ENCODE measurements around the gene TBX15. TPM values are rescaled to one million over a fixed set of nuclear protein-coding genes. Genes with fewer than 3 reads are reported as not detected.

The TBX15 gene
- total and polyA plus RNA-seq, 2 experiments from 2014 or later = 0.21 TPM; not detected in 1

DNA sequence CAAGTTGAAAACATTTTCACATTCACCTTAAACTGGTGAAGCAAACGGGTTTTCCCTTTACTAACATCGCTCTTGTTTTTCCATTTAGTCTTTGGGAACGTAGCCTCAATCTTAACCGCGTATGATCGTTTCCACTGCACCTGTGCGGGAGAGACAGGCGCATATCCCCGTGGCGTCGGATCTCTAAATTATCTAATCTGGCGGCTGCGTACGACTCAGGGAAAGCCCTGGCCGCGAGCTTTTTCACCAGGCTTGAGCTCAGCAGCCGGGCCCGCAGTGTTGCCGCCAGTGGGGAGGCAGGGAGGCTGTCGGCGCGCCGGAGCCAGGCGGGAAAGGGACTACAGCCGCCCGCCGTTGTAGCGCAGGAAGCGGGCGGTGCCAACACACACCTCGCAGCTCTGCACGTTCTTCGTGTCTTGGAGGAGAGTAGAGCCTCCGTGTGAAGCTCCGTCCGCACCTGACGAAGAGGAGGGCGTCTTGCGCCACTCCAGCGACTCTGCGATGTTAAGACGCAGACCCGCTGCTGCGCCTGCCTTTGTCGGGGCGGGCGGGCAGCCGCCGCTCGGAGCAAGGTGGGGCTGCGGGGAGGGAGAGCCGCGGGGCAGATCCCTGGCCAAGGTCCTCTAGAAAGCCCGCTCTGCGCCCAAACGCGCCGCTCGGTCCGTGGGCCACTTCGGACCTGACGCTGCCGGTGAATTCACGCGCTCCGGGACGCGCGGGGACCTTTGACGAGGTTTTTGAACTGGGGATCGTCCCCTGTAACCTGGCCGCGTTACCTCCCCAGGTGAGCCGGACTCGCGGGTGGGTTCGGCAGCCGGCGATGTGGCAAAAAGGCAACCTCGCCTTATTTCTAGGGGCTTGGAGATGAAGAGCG, 18.5 kb upstream of the TBX15 start:
- TF ChIP-seq, protein P1, sequence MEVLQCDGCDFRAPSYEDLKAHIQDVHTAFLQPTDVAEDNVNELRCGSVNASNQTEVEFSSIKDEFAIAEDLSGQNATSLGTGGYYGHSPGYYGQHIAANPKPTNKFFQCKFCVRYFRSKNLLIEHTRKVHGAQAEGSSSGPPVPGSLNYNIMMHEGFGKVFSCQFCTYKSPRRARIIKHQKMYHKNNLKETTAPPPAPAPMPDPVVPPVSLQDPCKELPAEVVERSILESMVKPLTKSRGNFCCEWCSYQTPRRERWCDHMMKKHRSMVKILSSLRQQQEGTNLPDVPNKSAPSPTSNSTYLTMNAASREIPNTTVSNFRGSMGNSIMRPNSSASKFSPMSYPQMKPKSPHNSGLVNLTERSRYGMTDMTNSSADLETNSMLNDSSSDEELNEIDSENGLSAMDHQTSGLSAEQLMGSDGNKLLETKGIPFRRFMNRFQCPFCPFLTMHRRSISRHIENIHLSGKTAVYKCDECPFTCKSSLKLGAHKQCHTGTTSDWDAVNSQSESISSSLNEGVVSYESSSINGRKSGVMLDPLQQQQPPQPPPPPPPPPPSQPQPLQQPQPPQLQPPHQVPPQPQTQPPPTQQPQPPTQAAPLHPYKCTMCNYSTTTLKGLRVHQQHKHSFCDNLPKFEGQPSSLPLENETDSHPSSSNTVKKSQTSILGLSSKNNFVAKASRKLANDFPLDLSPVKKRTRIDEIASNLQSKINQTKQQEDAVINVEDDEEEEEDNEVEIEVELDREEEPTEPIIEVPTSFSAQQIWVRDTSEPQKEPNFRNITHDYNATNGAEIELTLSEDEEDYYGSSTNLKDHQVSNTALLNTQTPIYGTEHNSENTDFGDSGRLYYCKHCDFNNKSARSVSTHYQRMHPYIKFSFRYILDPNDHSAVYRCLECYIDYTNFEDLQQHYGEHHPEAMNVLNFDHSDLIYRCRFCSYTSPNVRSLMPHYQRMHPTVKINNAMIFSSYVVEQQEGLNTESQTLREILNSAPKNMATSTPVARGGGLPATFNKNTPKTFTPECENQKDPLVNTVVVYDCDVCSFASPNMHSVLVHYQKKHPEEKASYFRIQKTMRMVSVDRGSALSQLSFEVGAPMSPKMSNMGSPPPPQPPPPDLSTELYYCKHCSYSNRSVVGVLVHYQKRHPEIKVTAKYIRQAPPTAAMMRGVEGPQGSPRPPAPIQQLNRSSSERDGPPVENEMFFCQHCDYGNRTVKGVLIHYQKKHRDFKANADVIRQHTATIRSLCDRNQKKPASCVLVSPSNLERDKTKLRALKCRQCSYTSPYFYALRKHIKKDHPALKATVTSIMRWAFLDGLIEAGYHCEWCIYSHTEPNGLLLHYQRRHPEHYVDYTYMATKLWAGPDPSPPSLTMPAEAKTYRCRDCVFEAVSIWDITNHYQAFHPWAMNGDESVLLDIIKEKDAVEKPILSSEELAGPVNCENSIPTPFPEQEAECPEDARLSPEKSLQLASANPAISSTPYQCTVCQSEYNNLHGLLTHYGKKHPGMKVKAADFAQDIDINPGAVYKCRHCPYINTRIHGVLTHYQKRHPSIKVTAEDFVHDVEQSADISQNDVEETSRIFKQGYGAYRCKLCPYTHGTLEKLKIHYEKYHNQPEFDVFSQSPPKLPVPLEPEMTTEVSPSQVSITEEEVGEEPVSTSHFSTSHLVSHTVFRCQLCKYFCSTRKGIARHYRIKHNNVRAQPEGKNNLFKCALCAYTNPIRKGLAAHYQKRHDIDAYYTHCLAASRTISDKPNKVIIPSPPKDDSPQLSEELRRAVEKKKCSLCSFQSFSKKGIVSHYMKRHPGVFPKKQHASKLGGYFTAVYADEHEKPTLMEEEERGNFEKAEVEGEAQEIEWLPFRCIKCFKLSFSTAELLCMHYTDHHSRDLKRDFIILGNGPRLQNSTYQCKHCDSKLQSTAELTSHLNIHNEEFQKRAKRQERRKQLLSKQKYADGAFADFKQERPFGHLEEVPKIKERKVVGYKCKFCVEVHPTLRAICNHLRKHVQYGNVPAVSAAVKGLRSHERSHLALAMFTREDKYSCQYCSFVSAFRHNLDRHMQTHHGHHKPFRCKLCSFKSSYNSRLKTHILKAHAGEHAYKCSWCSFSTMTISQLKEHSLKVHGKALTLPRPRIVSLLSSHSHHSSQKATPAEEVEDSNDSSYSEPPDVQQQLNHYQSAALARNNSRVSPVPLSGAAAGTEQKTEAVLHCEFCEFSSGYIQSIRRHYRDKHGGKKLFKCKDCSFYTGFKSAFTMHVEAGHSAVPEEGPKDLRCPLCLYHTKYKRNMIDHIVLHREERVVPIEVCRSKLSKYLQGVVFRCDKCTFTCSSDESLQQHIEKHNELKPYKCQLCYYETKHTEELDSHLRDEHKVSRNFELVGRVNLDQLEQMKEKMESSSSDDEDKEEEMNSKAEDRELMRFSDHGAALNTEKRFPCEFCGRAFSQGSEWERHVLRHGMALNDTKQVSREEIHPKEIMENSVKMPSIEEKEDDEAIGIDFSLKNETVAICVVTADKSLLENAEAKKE (CRISPR knock-in tag; IDR thresholded peaks at IDR 0.05) = no peak
- TF ChIP-seq EZH2phosphoT487 (IDR thresholded peaks at IDR 0.05; ENCODE audit: unreplicated experiment) (peak; percentile 74), EZH2 (IDR thresholded peaks at IDR 0.05; ENCODE audit: low read depth, unreplicated experiment) (peak; percentile 98), POLR2AphosphoS5 (IDR thresholded peaks at IDR 0.05; ENCODE audit: low read depth) (no peak), STAT1 (IDR thresholded peaks at IDR 0.05; ENCODE audit: unreplicated experiment) (no peak), ZNF114 (CRISPR knock-in tag; IDR thresholded peaks at IDR 0.05) (no peak), CREB1 (CRISPR knock-in tag; IDR thresholded peaks at IDR 0.05; ENCODE audit: low read depth) (no peak)
- TF ChIP-seq, protein P2, sequence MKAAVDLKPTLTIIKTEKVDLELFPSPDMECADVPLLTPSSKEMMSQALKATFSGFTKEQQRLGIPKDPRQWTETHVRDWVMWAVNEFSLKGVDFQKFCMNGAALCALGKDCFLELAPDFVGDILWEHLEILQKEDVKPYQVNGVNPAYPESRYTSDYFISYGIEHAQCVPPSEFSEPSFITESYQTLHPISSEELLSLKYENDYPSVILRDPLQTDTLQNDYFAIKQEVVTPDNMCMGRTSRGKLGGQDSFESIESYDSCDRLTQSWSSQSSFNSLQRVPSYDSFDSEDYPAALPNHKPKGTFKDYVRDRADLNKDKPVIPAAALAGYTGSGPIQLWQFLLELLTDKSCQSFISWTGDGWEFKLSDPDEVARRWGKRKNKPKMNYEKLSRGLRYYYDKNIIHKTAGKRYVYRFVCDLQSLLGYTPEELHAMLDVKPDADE (IDR thresholded peaks at IDR 0.05) = no peak
- TF ChIP-seq, protein P3, sequence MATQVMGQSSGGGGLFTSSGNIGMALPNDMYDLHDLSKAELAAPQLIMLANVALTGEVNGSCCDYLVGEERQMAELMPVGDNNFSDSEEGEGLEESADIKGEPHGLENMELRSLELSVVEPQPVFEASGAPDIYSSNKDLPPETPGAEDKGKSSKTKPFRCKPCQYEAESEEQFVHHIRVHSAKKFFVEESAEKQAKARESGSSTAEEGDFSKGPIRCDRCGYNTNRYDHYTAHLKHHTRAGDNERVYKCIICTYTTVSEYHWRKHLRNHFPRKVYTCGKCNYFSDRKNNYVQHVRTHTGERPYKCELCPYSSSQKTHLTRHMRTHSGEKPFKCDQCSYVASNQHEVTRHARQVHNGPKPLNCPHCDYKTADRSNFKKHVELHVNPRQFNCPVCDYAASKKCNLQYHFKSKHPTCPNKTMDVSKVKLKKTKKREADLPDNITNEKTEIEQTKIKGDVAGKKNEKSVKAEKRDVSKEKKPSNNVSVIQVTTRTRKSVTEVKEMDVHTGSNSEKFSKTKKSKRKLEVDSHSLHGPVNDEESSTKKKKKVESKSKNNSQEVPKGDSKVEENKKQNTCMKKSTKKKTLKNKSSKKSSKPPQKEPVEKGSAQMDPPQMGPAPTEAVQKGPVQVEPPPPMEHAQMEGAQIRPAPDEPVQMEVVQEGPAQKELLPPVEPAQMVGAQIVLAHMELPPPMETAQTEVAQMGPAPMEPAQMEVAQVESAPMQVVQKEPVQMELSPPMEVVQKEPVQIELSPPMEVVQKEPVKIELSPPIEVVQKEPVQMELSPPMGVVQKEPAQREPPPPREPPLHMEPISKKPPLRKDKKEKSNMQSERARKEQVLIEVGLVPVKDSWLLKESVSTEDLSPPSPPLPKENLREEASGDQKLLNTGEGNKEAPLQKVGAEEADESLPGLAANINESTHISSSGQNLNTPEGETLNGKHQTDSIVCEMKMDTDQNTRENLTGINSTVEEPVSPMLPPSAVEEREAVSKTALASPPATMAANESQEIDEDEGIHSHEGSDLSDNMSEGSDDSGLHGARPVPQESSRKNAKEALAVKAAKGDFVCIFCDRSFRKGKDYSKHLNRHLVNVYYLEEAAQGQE (IDR thresholded peaks at IDR 0.05; ENCODE audit: unreplicated experiment) = no peak
- TF ChIP-seq, protein P4, sequence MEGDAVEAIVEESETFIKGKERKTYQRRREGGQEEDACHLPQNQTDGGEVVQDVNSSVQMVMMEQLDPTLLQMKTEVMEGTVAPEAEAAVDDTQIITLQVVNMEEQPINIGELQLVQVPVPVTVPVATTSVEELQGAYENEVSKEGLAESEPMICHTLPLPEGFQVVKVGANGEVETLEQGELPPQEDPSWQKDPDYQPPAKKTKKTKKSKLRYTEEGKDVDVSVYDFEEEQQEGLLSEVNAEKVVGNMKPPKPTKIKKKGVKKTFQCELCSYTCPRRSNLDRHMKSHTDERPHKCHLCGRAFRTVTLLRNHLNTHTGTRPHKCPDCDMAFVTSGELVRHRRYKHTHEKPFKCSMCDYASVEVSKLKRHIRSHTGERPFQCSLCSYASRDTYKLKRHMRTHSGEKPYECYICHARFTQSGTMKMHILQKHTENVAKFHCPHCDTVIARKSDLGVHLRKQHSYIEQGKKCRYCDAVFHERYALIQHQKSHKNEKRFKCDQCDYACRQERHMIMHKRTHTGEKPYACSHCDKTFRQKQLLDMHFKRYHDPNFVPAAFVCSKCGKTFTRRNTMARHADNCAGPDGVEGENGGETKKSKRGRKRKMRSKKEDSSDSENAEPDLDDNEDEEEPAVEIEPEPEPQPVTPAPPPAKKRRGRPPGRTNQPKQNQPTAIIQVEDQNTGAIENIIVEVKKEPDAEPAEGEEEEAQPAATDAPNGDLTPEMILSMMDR (conservative IDR thresholded peaks at IDR 0.05; ENCODE audit: low read depth in 2 of 2) = no peak
- Mint-ChIP-seq H3K27ac (no peak overlapping the region), H3K36me3 (ENCODE audit: low read depth) (no peaks in the 10 kb centered on the region), H3K27me3 (ENCODE audit: insufficient read depth, low read depth, poor library complexity) (peaks cover 85% of the 10 kb centered on the region), H3K4me3 (peak overlapping the region; percentile 65), H3K9me3 (no peaks in the 10 kb centered on the region; the same call in 2 of the 3 replicates), H3K4me1 (peaks cover 47% of the 10 kb centered on the region)
- Histone ChIP-seq H3K27ac (ENCODE audit: low read depth) (no peak overlapping the region), H3K36me3 (ENCODE audit: insufficient read depth) (no peaks in the 10 kb centered on the region), H3K9me2 (ENCODE audit: insufficient read depth) (no peaks in the 10 kb centered on the region), H4K20me1 (replicated peaks; ENCODE audit: insufficient read depth) (peaks cover 16% of the 10 kb centered on the region), H3K4me1 (ENCODE audit: insufficient read depth) (peaks cover 49% of the 10 kb centered on the region), H3F3A (replicated peaks; ENCODE audit: low read depth) (peaks cover 12% of the 10 kb centered on the region; the same call in 1 of the 2 replicates), H3K27me3 (ENCODE audit: insufficient read depth) (peaks cover 95% of the 10 kb centered on the region), H3K79me2 (replicated peaks; ENCODE audit: insufficient read depth) (no peaks in the 10 kb centered on the region), H2AFZ (peak overlapping the region; percentile 92; the same call in 1 of the 2 replicates), H3K4me2 (peak overlapping the region; percentile 73), H3K4me3 (peak overlapping the region; percentile 40)
- peak; percentile 68 for DNase-seq (ENCODE audit: low spot score)
- peak; percentile 46 for ATAC-seq

Measured in GM23338 (cell line).